ENCODE data around the gene MYO16. TPM values are rescaled to one million over a fixed set of nuclear protein-coding genes. Genes with fewer than 3 reads are reported as not detected.
A peak's percentile ranks its signal among the peaks of the same experiment; 100 is the strongest.

Gene MYO16
- polyA plus RNA-seq, 2 of the 4 experiments (the other 2 are of a cell fraction) = 0.03 to 0.06 TPM

DNA sequence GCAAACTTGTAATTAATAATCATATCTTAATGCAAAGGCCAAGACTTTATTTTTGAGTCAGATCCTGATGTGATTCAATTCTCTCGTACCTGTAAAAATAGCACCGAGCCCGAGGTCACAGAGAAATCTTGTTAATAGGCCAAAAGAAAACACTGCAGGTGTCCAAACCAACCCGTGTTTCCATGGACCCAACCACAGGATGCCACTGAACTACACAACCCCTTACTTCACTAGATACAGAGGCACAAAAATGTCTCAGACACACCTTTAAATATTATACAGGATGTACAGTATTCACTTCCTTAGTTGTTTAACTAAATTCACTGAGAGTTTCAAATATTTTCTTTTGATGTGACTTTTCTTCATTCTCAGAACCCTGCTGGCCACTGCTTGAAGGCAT lies 530.9 kb downstream of the MYO16 start:
- TF ChIP-seq MAX (IDR thresholded peaks at IDR 0.05) = no peak
- TF ChIP-seq, protein P1, sequence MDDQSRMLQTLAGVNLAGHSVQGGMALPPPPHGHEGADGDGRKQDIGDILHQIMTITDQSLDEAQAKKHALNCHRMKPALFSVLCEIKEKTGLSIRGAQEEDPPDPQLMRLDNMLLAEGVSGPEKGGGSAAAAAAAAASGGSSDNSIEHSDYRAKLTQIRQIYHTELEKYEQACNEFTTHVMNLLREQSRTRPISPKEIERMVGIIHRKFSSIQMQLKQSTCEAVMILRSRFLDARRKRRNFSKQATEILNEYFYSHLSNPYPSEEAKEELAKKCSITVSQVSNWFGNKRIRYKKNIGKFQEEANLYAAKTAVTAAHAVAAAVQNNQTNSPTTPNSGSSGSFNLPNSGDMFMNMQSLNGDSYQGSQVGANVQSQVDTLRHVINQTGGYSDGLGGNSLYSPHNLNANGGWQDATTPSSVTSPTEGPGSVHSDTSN (IDR thresholded peaks at IDR 0.05) = no peak
- TF ChIP-seq, protein P2, sequence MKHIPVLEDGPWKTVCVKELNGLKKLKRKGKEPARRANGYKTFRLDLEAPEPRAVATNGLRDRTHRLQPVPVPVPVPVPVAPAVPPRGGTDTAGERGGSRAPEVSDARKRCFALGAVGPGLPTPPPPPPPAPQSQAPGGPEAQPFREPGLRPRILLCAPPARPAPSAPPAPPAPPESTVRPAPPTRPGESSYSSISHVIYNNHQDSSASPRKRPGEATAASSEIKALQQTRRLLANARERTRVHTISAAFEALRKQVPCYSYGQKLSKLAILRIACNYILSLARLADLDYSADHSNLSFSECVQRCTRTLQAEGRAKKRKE (CRISPR knock-in tag; IDR thresholded peaks at IDR 0.05; ENCODE audit: low read depth) = no peak
- TF ChIP-seq, protein P3, sequence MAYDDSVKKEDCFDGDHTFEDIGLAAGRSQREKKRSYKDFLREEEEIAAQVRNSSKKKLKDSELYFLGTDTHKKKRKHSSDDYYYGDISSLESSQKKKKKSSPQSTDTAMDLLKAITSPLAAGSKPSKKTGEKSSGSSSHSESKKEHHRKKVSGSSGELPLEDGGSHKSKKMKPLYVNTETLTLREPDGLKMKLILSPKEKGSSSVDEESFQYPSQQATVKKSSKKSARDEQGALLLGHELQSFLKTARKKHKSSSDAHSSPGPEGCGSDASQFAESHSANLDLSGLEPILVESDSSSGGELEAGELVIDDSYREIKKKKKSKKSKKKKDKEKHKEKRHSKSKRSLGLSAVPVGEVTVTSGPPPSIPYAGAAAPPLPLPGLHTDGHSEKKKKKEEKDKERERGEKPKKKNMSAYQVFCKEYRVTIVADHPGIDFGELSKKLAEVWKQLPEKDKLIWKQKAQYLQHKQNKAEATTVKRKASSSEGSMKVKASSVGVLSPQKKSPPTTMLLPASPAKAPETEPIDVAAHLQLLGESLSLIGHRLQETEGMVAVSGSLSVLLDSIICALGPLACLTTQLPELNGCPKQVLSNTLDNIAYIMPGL (CRISPR knock-in tag; IDR thresholded peaks at IDR 0.05; ENCODE audit: borderline replicate concordance) = no peak
- TF ChIP-seq CHD2 (IDR thresholded peaks at IDR 0.05; ENCODE audit: low read length, partially characterized antibody) = no peak
- TF ChIP-seq SMC3 (IDR thresholded peaks at IDR 0.05) = no peak
- TF ChIP-seq RCOR1 (IDR thresholded peaks at IDR 0.05; ENCODE audit: low read depth, low read length) = no peak
- TF ChIP-seq, protein P4, sequence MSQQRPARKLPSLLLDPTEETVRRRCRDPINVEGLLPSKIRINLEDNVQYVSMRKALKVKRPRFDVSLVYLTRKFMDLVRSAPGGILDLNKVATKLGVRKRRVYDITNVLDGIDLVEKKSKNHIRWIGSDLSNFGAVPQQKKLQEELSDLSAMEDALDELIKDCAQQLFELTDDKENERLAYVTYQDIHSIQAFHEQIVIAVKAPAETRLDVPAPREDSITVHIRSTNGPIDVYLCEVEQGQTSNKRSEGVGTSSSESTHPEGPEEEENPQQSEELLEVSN (IDR thresholded peaks at IDR 0.05; ENCODE audit: borderline replicate concordance, low read depth) = no peak
- no peak for TF ChIP-seq RNF2 (IDR thresholded peaks at IDR 0.05; ENCODE audit: borderline replicate concordance, low read depth)
- TF ChIP-seq RFX5 (IDR thresholded peaks at IDR 0.05) = no peak
- TF ChIP-seq ESRRA (IDR thresholded peaks at IDR 0.05; ENCODE audit: borderline replicate concordance, low read length) = no peak
- TF ChIP-seq, protein P5, sequence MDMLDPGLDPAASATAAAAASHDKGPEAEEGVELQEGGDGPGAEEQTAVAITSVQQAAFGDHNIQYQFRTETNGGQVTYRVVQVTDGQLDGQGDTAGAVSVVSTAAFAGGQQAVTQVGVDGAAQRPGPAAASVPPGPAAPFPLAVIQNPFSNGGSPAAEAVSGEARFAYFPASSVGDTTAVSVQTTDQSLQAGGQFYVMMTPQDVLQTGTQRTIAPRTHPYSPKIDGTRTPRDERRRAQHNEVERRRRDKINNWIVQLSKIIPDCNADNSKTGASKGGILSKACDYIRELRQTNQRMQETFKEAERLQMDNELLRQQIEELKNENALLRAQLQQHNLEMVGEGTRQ (IDR thresholded peaks at IDR 0.05) = no peak
- TF ChIP-seq HEYL (CRISPR knock-in tag; IDR thresholded peaks at IDR 0.05) = no peak
- TF ChIP-seq CBX8 (IDR thresholded peaks at IDR 0.05) = no peak
- no peak for TF ChIP-seq HOXA7 (CRISPR knock-in tag; IDR thresholded peaks at IDR 0.05)
- no peak for TF ChIP-seq ZC3H11A (IDR thresholded peaks at IDR 0.05)
- no peak for TF ChIP-seq FOSL2 (IDR thresholded peaks at IDR 0.05)
- TF ChIP-seq FOSL2 (CRISPR knock-in tag; IDR thresholded peaks at IDR 0.05) = no peak
- Histone ChIP-seq H3K4me1 (peaks cover 57% of the 10 kb centered on the region), H3K4me2 (no peak overlapping the region), H3K4me3 (no peak overlapping the region), H3K27ac (peak overlapping the region; percentile 18 to 95; a peak in 4 of 6 replicates), H3K9me3 (no peaks in the 10 kb centered on the region)
- ChIA-PET POLR2A (no interaction called here), CTCF (interaction anchor here (1.4 kb wide), 1 partner anchor 14 kb away, joined by 4 read pairs; no protein-coding TSS in a partner anchor)
- no peak for ATAC-seq
- no peak for FAIRE-seq
- 88% methylated on average over 4 of the region's 4 CpGs for WGBS (ENCODE audit: missing lambda C conversion rate)
- DNase-seq (ENCODE audit: low read depth in 1 of 2, low spot score in 1 of 2) = no peak

GRCh38 chr13:109160887-109161669 lies 531.7 kb downstream of the MYO16 start:
- CTCF ChIA-PET = interaction anchor here (1.4 kb wide), 1 partner anchor 15 kb away, joined by 4 read pairs; no protein-coding TSS in a partner anchor
- POLR2A ChIA-PET = no interaction called here
- FAIRE-seq (no peak), ATAC-seq (no peak), DNase-seq (ENCODE audit: low read depth in 1 of 2, low spot score in 1 of 2) (no peak)
- WGBS (ENCODE audit: missing lambda C conversion rate) = 87% methylated on average over 11 of the region's 11 CpGs
- Histone ChIP-seq H3K27ac (peak overlapping the region; percentile 18 to 95; a peak in 4 of 6 replicates), H3K9me3 (no peaks in the 10 kb centered on the region), H3K4me1 (peaks cover 50% of the 10 kb centered on the region), H3K4me3 (no peak overlapping the region), H3K4me2 (no peak overlapping the region)
- TF ChIP-seq, protein P3 (CRISPR knock-in tag; IDR thresholded peaks at IDR 0.05; ENCODE audit: borderline replicate concordance) = no peak
- TF ChIP-seq CBX8 (IDR thresholded peaks at IDR 0.05) = no peak
- TF ChIP-seq POLR2A (IDR thresholded peaks at IDR 0.05; ENCODE audit: low read length) = no peak
- no peak for TF ChIP-seq HEYL (CRISPR knock-in tag; IDR thresholded peaks at IDR 0.05)
- no peak for TF ChIP-seq HOXB5 (CRISPR knock-in tag; IDR thresholded peaks at IDR 0.05)
- no peak for TF ChIP-seq MAFK (IDR thresholded peaks at IDR 0.05; ENCODE audit: partially characterized antibody)
- no peak for TF ChIP-seq FOSL2 (IDR thresholded peaks at IDR 0.05)
- no peak for TF ChIP-seq FOSL2 (CRISPR knock-in tag; IDR thresholded peaks at IDR 0.05)
- no peak for TF ChIP-seq EP300 (IDR thresholded peaks at IDR 0.05)
- no peak for TF ChIP-seq RARB (CRISPR knock-in tag; IDR thresholded peaks at IDR 0.05)
- no peak for TF ChIP-seq NFE2L2 (conservative IDR thresholded peaks at IDR 0.05; ENCODE audit: low read length)
- TF ChIP-seq, protein P5 (IDR thresholded peaks at IDR 0.05) = no peak
- no peak for TF ChIP-seq PHF8 (IDR thresholded peaks at IDR 0.05; ENCODE audit: borderline replicate concordance, low read depth)
- TF ChIP-seq KDM5A (IDR thresholded peaks at IDR 0.05) = no peak
- no peak for TF ChIP-seq MAZ (IDR thresholded peaks at IDR 0.05; ENCODE audit: borderline replicate concordance, low read depth, low read length)
